Stimulated activated CD8-positive, alpha-beta memory T cell treated with anti-CD3 and anti-CD28 coated beads, Interleukin-12 subunit alpha, Interleukin-12 subunit beta, amount 100 ng/mL, for 24 hours (primary cell): ENCODE results near the gene CCDC190.
"Not testable (repeated sequence)": the region's sequence is repeated elsewhere in the genome, so short reads cannot be mapped to it uniquely, and the experiment has no call there.

Source experiments
- DNase-seq: peaks from one replicate; pipeline ENCODE4 v3.0.0-alpha.2; 2020; ENCODE audit errors: extremely low read depth

CCDC190 gene

GRCh38 chr1:162877412-162877811 lies 16.4 kb upstream of the CCDC190 start:
- no peak for DNase-seq

GRCh38 chr1:162876751-162877150 lies 15.8 kb upstream of the CCDC190 start:
- DNase-seq, result no peak

- no peak for DNase-seq
Measured at GRCh38 chr1:162873671-162874666, 13.0 kb upstream of the CCDC190 start.

GRCh38 chr1:162872981-162873380 lies 12.0 kb upstream of the CCDC190 start:
- DNase-seq, result no peak

- DNase-seq, result not testable (repeated sequence)
Measured at GRCh38 chr1:162871417-162871816, 10.4 kb upstream of the CCDC190 start.

- no peak for DNase-seq
Measured at GRCh38 chr1:162868972-162869371, 8.0 kb upstream of the CCDC190 start.

- no peak for DNase-seq
Measured at GRCh38 chr1:162861625-162862024, 650 bp upstream of the CCDC190 start.

GRCh38 chr1:162859191-162859590 lies 1.8 kb downstream of the CCDC190 start:
- DNase-seq, result no peak

GRCh38 chr1:162857850-162858249 lies 3.1 kb downstream of the CCDC190 start:
- no peak for DNase-seq

- DNase-seq, result no peak
Measured at GRCh38 chr1:162856260-162856659, 4.7 kb downstream of the CCDC190 start.

- DNase-seq, result no peak
Measured at GRCh38 chr1:162855461-162856150, 5.4 kb downstream of the CCDC190 start.

GRCh38 chr1:162854245-162854882 lies 6.6 kb downstream of the CCDC190 start:
- DNase-seq, result no peak

- no peak for DNase-seq
Measured at GRCh38 chr1:162851341-162851740, 9.6 kb downstream of the CCDC190 start.

GRCh38 chr1:162849711-162850110 lies 11.3 kb downstream of the CCDC190 start:
- no peak for DNase-seq

GRCh38 chr1:162847839-162848453 lies 13.0 kb downstream of the CCDC190 start:
- DNase-seq, result peak; percentile 64

GRCh38 chr1:162846256-162847212 lies 14.4 kb downstream of the CCDC190 start:
- DNase-seq, result no peak

- no peak for DNase-seq
Measured at GRCh38 chr1:162844153-162844552, 16.8 kb downstream of the CCDC190 start.

- no peak for DNase-seq
Measured at GRCh38 chr1:162840250-162840839, 20.6 kb downstream of the CCDC190 start.

- no peak for DNase-seq
Measured at GRCh38 chr1:162838863-162839262, 22.1 kb downstream of the CCDC190 start.

- no peak for DNase-seq
Measured at GRCh38 chr1:162835157-162835899, 25.6 kb downstream of the CCDC190 start.
